ENCODE results near the gene UBLCP1. TPM values are rescaled to one million over a fixed set of nuclear protein-coding genes. Genes with fewer than 3 reads are reported as not detected.
A peak's percentile ranks its signal among the peaks of the same experiment; 100 is the strongest.

UBLCP1 gene
- polyA plus RNA-seq, 1 donor: 25.4 TPM

DNA sequence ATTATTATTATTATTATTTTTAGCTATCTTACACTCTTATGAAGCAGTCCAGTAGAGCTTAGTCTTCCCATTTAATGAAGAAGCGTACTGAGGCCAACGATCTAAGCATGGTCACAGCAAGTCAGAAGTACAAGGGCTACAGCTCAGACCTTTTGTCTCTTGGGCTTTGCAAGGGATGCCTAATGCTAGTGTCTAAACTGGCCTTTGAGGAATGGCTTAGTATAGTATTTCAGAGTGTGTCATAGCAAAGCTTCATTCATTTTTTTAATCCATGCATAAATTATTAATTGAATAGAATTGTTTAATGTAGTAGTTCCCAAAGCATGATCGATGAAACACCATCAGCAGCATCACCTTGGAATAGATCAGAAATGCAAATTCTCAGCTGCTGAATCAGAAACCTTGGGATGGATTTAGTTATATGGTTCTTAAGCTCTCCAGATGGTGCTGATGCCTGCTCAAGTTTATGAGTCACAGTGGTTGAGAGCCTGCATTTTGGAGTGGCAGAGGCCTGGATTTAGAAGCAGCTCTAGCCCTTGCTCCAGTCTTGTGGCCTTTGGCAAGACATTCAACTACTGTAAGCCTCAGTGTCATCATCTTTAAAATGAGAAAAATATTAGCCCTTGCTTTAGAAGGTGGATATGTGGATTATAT is 61.1 kb downstream of the UBLCP1 start:
- WGBS (ENCODE audit: insufficient coverage, low lambda C conversion rate): no CpG with 5 or more reads among the region's 3 CpGs
- H3K27ac ChIP-seq (ENCODE audit: low read length): no peak overlapping the region

DNA sequence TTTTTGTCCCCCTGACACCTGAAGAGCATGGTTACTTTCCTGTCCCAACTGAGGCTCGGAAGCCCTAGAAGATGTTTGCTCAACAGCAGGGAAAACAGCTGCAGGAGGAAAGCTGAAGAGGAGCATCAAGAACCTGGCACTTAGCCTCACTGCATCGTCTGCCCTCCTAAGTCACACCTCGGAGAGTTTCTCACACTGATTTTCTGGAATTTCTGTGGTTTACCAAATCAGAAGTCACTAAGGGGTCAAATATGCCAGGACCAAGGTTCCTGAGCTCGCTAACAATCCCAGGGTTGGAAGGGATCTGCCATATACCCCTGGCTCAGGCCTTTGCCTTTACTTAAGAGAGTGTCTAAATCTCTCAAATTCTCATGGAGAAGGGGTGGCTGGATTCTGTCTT is 61.9 kb downstream of the UBLCP1 start:
- no peaks in the 10 kb centered on the region for H3K4me1 ChIP-seq (ENCODE audit: control insufficient read depth, insufficient read depth, low read length)
- H3K27ac ChIP-seq (ENCODE audit: low read length): no peak overlapping the region
- H3K9me3 ChIP-seq (ENCODE audit: control insufficient read depth, low read depth, low read length): no peaks in the 10 kb centered on the region
- no peak for DNase-seq
- WGBS (ENCODE audit: insufficient coverage, low lambda C conversion rate): 80% methylated on average over 1 of the region's 4 CpGs
- no peaks in the 10 kb centered on the region for H3K36me3 ChIP-seq (ENCODE audit: control insufficient read depth, insufficient read depth, low read length)
- peaks cover 30% of the 10 kb centered on the region for H3K27me3 ChIP-seq (ENCODE audit: control insufficient read depth, insufficient read depth, low read length)
- no peak overlapping the region for H3K4me3 ChIP-seq (ENCODE audit: low read length)

More for the DNA sequence above, 61.1 kb downstream of the UBLCP1 start:
- no peak overlapping the region for H3K4me3 ChIP-seq (ENCODE audit: low read length)
- no peak for DNase-seq
- H3K27me3 ChIP-seq (ENCODE audit: control insufficient read depth, insufficient read depth, low read length): peaks cover 29% of the 10 kb centered on the region
- no peaks in the 10 kb centered on the region for H3K4me1 ChIP-seq (ENCODE audit: control insufficient read depth, insufficient read depth, low read length)
- no peaks in the 10 kb centered on the region for H3K36me3 ChIP-seq (ENCODE audit: control insufficient read depth, insufficient read depth, low read length)
- H3K9me3 ChIP-seq (ENCODE audit: control insufficient read depth, low read depth, low read length): no peaks in the 10 kb centered on the region

DNA sequence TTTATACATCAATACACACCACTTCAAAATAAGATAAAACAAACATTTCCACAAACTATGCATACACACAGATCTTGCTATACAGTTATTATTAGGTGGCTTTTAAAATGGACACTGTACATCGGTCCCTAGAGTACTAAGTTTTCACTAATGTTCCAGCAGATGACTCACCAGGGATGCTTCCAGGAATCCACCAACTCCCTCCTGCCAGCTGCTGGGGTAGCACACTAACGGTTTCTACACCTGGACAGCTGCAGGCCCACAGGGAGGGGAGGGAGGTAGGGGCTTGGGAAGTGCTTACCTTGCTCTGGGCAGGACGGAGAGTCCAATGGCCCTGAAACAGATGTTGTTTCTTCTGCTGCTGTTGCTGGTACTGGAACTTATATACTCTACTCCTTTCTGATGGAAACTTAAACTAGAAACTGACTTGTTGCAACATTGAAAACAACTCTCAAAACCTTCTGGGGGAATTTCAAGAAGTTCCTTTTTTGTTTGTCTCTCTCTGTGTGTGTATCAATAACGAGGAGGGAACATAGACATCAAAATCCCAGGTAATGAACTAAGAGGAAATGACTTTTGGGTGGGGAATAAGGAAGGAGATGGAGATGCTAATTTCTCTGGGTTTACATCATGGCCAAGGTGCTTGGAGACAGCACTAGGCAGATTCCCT is 67.2 kb downstream of the UBLCP1 start, which contains the start of gene IL12B:
Gene IL12B (minus strand): TSS at position 357 of the 670 bp plus-strand sequence. CDS start 3,705 bp downstream, outside the sequence.
- Histone ChIP-seq H3K27me3 (ENCODE audit: control insufficient read depth, insufficient read depth, low read length) (peaks cover 20% of the 10 kb centered on the region), H3K4me1 (ENCODE audit: control insufficient read depth, insufficient read depth, low read length) (no peaks in the 10 kb centered on the region), H3K4me3 (ENCODE audit: low read length) (peak within 1 kb of the TSS; percentile 37), H3K36me3 (ENCODE audit: control insufficient read depth, insufficient read depth, low read length) (no peaks in the 10 kb centered on the region), H3K9me3 (ENCODE audit: control insufficient read depth, low read depth, low read length) (no peaks in the 10 kb centered on the region), H3K27ac (ENCODE audit: low read length) (no peak within 1 kb of the TSS)
- WGBS (ENCODE audit: insufficient coverage, low lambda C conversion rate): no CpG with 5 or more reads among the region's 4 CpGs
- no peak for DNase-seq

DNA sequence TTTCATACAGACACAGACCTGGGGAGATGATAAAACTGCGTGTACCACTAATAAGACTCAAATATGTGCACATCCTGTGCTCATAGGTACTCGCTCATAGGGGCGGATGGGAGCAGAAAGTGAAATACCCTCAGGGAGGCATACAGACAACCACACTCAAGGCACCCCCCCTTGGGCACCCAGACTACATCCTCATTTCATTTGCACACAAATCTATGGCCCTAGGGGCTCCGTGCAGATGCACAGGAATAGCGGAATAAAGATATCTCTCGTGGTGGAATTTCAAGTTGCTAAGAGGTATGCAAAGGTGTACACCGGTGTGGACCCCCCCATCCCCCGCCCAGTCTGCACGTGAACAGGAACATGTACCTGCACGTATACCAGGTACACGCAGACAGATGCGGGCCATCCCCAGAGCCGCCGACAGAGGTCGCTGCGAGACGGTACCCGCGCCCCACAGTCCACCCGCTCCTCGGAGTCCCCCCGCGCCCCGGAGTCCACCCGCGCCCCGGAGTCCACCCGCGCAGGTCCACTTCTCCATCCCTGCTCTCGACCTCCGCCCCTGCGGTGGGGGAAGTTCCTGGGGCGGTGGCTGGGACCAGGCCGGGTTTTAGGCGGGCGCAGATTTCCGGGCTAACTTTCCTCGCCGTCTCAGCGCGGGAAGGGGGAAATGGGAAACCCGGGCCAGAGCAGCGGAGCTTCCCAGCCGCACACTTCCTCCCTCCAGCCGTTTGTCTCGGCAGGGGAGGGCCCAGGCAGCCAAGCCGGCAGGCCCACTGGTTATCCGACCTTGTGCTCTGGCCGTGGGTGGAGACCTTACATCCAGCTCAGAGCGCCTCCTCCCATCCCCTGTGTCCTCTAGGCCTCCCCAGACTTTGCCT is 68.2 kb downstream of the UBLCP1 start:
- Histone ChIP-seq H3K27me3 (ENCODE audit: control insufficient read depth, insufficient read depth, low read length) (peaks cover 18% of the 10 kb centered on the region), H3K4me3 (ENCODE audit: low read length) (peak overlapping the region; percentile 37), H3K36me3 (ENCODE audit: control insufficient read depth, insufficient read depth, low read length) (no peaks in the 10 kb centered on the region), H3K9me3 (ENCODE audit: control insufficient read depth, low read depth, low read length) (no peaks in the 10 kb centered on the region), H3K4me1 (ENCODE audit: control insufficient read depth, insufficient read depth, low read length) (no peaks in the 10 kb centered on the region), H3K27ac (ENCODE audit: low read length) (no peak overlapping the region)
- no CpG with 5 or more reads among the region's 50 CpGs for WGBS (ENCODE audit: insufficient coverage, low lambda C conversion rate)
- peak; percentile 43 to 71 for DNase-seq

DNA sequence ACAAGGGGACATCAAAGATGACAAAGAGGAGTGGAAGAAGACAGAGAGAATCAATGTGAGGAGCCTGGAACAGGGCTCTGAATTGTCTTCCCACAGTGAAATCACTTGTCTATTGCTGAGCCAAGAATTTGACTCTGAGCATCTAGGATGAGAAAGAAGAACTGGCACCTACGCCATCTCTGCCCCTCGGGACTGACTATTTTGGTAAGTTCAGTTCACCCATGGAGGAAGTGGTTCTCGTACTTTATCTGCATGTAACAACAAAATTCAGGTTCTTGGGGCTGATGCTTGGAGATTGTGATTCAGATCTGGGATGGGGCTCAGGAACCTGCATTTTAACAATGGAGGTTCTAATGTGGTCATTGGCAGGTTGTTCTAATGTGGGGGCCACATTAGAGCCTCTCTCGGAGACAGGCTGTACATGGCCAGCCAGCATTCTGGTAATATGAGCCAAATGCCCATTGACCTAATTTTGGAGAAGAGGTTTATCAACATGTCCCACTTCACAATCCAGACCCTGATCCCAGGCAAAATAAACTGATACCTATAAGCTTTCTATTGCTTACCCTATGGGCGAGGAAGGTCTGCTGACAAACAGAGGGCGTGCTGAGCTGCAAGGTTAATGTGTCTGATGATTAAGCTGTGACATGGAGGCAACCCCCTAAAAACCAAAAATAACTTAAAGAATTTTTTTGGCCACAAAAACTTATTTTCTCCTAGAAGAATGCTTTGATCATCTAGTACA is 69.9 kb downstream of the UBLCP1 start:
- no peak overlapping the region for H3K4me3 ChIP-seq (ENCODE audit: low read length)
- no peaks in the 10 kb centered on the region for H3K9me3 ChIP-seq (ENCODE audit: control insufficient read depth, low read depth, low read length)
- H3K4me1 ChIP-seq (ENCODE audit: control insufficient read depth, insufficient read depth, low read length): no peaks in the 10 kb centered on the region
- no peak for DNase-seq
- no peaks in the 10 kb centered on the region for H3K36me3 ChIP-seq (ENCODE audit: control insufficient read depth, insufficient read depth, low read length)
- H3K27ac ChIP-seq (ENCODE audit: low read length): no peak overlapping the region
- no CpG with 5 or more reads among the region's 6 CpGs for WGBS (ENCODE audit: insufficient coverage, low lambda C conversion rate)
- peaks cover 10% of the 10 kb centered on the region for H3K27me3 ChIP-seq (ENCODE audit: control insufficient read depth, insufficient read depth, low read length)

DNA sequence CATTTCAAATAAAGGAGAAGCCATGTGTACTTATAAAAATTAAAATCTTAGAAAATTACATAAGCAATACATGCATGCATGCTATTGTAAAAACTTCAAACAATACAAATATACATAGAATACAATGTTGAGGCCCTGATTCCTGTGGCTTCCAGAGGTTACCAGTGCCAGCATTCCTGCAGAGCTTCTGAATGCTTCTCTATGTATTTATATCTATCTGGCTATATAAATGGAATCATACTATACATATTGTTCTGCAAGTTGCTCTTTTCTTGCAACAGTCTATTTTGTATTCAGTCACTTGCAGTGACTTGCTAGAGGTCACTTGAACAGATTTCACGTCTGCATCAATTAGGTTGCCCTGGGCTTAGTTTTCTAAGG is 70.4 kb downstream of the UBLCP1 start:
- no peaks in the 10 kb centered on the region for H3K9me3 ChIP-seq (ENCODE audit: control insufficient read depth, low read depth, low read length)
- no peak overlapping the region for H3K27ac ChIP-seq (ENCODE audit: low read length)
- H3K4me3 ChIP-seq (ENCODE audit: low read length): no peak overlapping the region
- no peak for DNase-seq
- H3K27me3 ChIP-seq (ENCODE audit: control insufficient read depth, insufficient read depth, low read length): peaks cover 7% of the 10 kb centered on the region
- no CpG with 5 or more reads among the region's 1 CpG for WGBS (ENCODE audit: insufficient coverage, low lambda C conversion rate)
- no peaks in the 10 kb centered on the region for H3K4me1 ChIP-seq (ENCODE audit: control insufficient read depth, insufficient read depth, low read length)
- H3K36me3 ChIP-seq (ENCODE audit: control insufficient read depth, insufficient read depth, low read length): no peaks in the 10 kb centered on the region

Other genes with a start within 250 kb of the UBLCP1 start
- gene EBF1, start 163.4 kb upstream of the UBLCP1 start, polyA plus RNA-seq: 3.5 TPM
- 52.6 TPM for gene RNF145, start 53.7 kb upstream of the UBLCP1 start, polyA plus RNA-seq
- 0.09 TPM for gene IL12B, start 67.2 kb downstream of the UBLCP1 start, polyA plus RNA-seq

All from large intestine (tissue), 3 donors.